PFSK-1 (cell line): Measurements from ENCODE around the gene PKD1L1.

ENCODE experiments used
- FOXP2 ChIP-seq: optimal IDR thresholded peaks from 2 replicates; pipeline ENCODE3; 2011; ENCODE audit warnings: borderline replicate concordance, control low read depth, inconsistent platforms; ENCODE audit not compliant: insufficient read depth; ENCODE audit errors: extremely low read length, extremely low read depth
- POLR2AphosphoS5 ChIP-seq: IDR thresholded peaks from 2 replicates; pipeline ENCODE4 v1.6.1; 2012; ENCODE audit warnings: low read depth, mild to moderate bottlenecking, control low read depth, low read length, moderate library complexity
- REST ChIP-seq, 2 experiments: IDR thresholded peaks; 2 replicates each; pipeline versions ENCODE4 v1.6.1 to v1.8.0; 2011 to 2012; ENCODE audit warnings: low read depth in 2 of 2, low read length in 2 of 2, control low read depth in 1 of 2, inconsistent platforms in 1 of 2, mild to moderate bottlenecking in 1 of 2, moderate library complexity in 1 of 2; ENCODE audit not compliant: insufficient read depth in 1 of 2

- TF ChIP-seq POLR2AphosphoS5, result no peak
- no peak for TF ChIP-seq FOXP2
- no peak for TF ChIP-seq REST (IDR thresholded peaks at IDR 0.05; ENCODE audit: insufficient read depth in 1 of 2, low read depth in 2 of 2, low read length in 2 of 2)
These were observed 16.2 kb downstream of the PKD1L1 start for GRCh38 chr7:47932016-47932415.
